Measurements from ENCODE around the gene PCYOX1L.

PCYOX1L gene

GRCh38 chr5:149338364-149338763, 19.5 kb upstream of the PCYOX1L start:
- DNase-seq (ENCODE audit: low spot score) = no peak

DNA sequence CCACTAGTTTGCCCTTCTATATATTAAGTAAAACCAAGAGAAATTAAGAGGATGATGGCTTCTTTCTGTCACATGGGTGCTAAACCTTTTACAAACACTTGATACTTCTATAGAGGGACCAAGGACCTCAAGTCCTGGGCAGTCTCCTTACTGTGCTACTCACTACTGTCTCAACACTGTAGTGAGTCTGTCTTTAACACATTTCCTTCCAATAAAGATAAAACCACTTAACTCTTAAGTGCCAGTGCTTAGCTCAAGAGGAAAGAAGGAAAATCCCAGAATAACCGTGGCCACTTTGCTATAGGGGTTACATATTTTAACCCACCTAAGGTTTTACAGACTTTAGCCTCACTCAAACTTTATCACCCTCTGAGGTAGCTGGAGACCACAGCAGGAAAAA, 16.9 kb upstream of the PCYOX1L start:
- DNase-seq (ENCODE audit: low spot score) = no peak

- no peak for DNase-seq (ENCODE audit: low spot score)
Observed at GRCh38 chr5:149341876-149342275, 16.0 kb upstream of the PCYOX1L start.

DNA sequence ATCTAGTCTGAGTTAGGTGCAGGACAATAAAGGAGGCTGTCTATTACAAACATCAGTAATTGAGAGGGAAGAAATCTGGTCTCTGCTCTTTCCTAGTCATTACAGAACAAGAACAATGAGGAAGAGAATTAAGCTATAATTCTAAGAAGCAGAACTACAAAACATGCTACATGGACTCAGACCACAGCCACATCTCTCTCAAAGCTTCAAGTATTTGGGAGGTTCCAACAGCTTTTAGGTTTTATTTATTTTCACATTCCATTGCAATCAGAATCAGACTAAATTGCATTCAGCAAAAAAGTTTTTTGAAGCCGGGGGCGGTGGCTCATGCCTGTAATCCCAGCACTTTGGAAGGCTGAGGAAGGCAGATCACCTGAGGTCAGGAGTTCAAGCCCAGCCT, 13.7 kb upstream of the PCYOX1L start:
- DNase-seq (ENCODE audit: low spot score) = no peak

DNA sequence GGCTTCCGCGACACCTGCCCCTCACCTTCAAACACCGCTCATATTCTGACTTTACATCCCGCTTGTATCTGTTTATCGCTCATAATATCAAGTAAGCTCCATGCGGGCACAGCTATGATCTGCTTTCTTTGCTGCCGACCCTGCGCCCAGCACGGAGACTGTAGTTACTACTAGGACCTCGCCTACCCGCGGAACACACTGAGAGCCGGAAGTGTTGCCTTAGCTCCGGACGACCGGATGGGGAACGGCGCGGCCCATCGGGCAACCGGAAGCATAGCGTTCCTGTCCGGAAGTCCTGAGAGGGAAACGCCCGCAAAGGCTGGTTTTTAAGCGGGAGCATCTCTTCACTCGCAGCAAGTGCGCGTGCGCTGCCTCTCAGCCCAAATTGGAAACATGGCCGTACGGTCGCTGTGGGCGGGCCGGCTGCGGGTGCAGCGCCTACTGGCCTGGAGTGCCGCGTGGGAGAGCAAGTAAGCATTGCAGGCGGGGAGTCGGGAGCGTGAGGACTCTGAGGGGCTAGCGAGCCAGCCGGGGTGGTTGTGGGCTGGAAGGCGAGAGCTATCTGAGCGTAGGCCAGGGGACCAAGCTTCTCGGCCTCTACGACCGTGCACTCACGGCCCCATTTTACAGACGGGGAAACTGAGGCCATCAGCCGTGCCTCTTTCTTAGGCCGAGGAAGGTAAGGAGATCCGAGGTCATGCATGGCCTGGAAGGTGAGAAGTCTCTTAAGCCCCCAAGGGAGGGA, 12.5 kb upstream of the PCYOX1L start, which contains the start of gene GRPEL2:
GRPEL2 (plus strand) TSS at position 353 of the 745 bp plus-strand sequence; CDS start at position 394, 41 bp downstream.
- peak; percentile 97 for DNase-seq (ENCODE audit: low spot score)

DNA sequence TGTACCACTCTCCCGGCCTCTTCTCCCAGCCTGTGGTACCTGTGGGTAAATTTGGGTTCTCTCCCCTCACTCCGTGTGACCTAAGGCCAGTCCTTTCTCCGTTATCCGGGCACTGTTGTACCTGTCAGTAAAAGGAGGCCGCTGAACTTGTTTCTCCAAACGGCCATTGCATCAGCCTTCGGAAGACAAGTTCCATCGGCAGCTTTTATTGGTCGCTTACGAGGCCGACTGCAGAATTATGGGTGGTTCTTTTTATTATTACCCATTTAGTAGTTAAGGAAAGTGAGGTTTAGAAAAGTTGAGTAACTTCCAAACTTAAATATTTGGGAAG, 12.0 kb upstream of the PCYOX1L start:
- peak; percentile 40 for DNase-seq (ENCODE audit: low spot score)

DNA sequence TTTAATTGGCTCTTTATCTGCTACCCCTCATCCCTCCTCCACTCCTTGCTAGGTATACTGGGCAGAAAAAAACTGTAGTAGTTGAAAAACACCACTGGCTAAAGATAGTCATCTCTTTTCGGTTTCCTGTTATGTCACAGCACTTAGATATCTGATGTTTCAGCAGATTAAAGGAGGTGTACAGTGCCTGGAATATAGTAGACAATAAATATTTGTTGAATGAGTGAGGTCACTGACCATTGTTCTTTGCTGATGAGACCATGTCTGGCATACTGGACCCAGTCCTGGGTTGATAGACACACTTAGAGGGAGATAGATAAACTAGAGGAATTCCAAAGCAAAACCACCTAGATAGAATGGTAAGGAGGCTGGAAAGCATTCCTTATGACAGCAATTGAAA, 9.3 kb upstream of the PCYOX1L start:
- DNase-seq (ENCODE audit: low spot score) = no peak

GRCh38 chr5:149349382-149349781, 8.5 kb upstream of the PCYOX1L start:
- no peak for DNase-seq (ENCODE audit: low spot score)

GRCh38 chr5:149352169-149352568, 5.7 kb upstream of the PCYOX1L start:
- DNase-seq (ENCODE audit: low spot score) = no peak

DNA sequence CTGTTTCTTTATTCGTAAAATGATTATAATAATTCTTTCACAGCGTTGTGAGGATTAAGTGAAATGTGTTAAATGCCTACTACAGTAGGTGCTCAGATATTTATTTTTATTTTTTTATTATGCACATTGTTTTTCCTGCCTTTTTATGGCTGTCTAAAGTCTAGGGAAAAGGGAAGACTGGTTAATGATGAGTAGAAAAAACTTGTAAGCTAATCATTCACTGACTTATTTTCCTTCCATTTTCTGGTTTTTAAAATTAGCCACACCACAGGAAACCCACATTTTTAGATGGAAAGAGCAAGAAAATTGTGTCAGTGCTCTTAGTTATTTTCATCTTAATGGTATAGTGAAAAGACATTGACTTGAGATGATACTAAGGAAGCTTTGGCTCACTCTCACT, 3.9 kb upstream of the PCYOX1L start:
- DNase-seq (ENCODE audit: low spot score) = no peak

DNA sequence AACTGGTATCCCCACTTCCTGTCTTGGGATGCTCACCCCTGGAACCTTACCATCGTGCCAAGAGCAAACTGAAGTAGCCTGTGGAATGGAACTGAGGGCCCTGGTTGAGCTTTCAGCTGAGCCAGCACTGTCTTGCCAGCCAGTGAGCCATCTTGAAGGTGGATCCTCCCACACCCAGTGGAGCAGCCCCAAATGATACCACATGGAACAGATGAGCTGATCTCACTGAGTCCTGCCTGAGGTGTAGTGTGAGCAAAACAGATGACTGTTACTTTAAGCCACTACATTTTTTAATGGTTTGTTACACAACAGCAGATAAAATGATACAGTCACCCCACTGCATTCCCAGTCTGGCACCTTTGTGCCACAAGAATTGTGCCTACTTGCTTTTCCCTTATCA, 2.2 kb upstream of the PCYOX1L start:
- DNase-seq (ENCODE audit: low spot score) = no peak

- DNase-seq (ENCODE audit: low spot score) = no peak
Observed at GRCh38 chr5:149356391-149356790, 1.5 kb upstream of the PCYOX1L start.

DNA sequence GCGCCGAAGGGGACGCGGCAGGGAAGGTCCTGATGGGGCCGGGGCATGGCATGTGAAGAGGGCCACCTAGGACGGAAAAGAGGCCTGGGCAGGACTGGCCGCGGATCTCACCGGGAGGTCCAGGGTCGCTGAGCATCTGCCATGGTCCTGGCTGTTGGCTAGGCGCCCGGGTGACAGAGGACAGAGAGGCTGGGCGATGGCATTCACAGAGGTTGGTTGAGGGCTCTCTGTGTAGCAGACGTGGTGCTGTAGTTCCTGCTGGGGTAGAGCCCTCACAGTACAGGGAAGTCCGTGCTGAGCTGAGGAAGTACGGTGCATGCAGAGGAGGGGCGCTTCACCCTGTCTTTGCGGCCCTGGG, 427 bp downstream of the PCYOX1L start:
- DNase-seq (ENCODE audit: low spot score) = peak; percentile 48

DNA sequence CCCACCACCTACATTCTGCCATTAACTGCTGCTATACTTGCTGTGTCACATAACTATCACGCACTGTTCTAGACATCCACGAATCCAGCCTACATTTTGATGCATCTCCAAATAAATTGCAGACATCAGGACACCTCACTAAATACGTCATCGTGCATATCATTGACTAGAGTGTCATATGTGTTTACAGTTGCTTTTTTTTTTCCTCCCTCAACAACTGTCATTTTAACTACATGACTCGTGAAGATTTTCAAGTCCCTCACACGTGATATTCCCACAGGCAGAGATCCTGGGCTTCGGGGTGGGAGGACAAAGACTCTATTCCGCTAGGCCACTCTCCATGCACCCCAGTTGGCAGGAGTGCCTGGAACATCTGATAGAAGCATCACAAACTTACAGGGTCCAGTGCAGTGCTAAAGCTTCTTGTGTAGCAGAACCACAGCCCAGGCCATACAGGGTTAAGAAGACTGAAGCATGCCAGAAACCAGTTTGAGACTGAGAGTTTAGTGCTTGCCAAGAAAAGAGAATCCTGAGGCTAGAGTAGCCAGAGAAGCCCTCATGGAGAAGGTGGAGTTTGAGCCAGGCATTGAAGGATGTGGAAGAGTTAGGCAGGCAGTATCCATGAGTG, 1.1 kb downstream of the PCYOX1L start:
- no peak for DNase-seq (ENCODE audit: low spot score)

GRCh38 chr5:149360272-149360671, 2.4 kb downstream of the PCYOX1L start:
- no peak for DNase-seq (ENCODE audit: low spot score)

DNA sequence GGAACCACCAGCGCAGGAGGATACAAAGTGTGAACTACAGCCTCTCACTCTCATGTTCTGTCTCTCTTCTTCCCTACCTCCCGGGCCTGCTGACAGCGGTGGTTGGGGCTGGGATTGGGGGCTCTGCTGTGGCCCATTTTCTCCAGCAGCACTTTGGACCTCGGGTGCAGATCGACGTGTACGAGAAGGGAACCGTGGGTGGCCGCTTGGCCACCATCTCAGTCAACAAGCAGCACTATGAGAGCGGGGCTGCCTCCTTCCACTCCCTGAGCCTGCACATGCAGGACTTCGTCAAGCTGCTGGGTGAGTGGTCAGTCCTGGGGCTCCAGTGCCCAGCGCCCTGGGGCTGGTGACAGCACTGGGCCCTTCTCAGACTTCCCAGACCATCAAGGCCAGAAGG, 4.7 kb downstream of the PCYOX1L start:
- DNase-seq (ENCODE audit: low spot score) = no peak

DNA sequence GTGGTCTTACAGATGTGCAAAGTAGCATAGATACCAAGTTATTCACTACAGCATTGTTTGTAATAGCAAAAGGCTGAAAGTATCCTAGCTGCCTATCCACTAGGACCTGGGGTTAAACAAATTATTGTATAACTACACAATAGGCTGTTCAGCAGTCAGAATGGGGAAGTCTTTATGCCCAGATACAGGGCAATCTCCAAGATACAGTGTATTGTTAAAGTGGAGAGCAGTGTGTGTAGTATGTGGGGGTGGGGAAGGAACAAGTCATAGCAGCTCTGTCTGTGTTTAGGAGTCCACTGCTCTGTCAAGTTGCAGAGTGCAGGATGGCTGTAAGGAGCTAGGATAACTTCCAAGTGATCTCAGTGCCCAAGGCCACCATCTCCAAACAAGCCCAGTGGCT, 5.5 kb downstream of the PCYOX1L start:
- DNase-seq (ENCODE audit: low spot score) = no peak

- no peak for DNase-seq (ENCODE audit: low spot score)
Observed at GRCh38 chr5:149363936-149364335, 6.1 kb downstream of the PCYOX1L start.

GRCh38 chr5:149364719-149365118, 6.9 kb downstream of the PCYOX1L start:
- no peak for DNase-seq (ENCODE audit: low spot score)

GRCh38 chr5:149365418-149365817, 7.6 kb downstream of the PCYOX1L start:
- no peak for DNase-seq (ENCODE audit: low spot score)

DNA sequence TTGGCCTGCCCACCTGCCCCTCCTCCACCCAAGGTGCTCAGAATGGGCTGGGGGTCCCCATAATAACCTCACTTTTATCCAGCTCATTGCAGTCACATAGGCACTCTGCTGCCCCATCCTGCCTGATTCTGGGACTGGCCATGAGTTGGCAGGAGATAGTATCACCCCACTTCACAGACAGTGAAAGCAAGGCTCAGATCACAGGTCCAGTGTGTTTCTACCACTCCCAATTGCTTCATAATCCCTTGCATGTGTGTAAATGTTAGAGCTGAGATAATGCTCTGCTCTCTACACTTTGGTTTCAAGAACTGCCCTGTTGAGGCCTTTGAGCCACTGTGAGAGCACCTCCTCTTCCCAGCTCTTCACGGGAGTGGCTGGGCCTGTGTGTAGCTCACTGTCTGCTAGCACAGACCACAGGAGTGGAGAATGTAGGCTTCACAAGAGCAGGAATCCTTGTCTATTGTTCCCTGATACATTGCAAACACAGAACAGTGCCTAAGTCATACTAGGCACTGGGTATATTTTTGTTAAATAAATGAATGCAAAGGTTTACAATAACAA, 8.4 kb downstream of the PCYOX1L start:
- no peak for DNase-seq (ENCODE audit: low spot score)

GRCh38 chr5:149367249-149367971, 9.6 kb downstream of the PCYOX1L start:
- DNase-seq (ENCODE audit: low spot score) = peak; percentile 82
